HG03565 (cell line): ENCODE measurements around the gene RAB11FIP5.

ENCODE experiments used
- ATAC-seq: cut with Tn5 transposase; IDR thresholded peaks from one replicate; pipeline ENCODE4 v1.9.1; 2021; ENCODE audit warnings: mild to moderate bottlenecking, moderate library complexity; ENCODE audit not compliant: unreplicated experiment

The RAB11FIP5 gene

GRCh38 chr2:73033766-73034381, 78.9 kb downstream of the RAB11FIP5 start:
- ATAC-seq = no peak

- no peak for ATAC-seq
Observed at GRCh38 chr2:73033142-73033765, 79.5 kb downstream of the RAB11FIP5 start.

GRCh38 chr2:73032702-73033097, 80.0 kb downstream of the RAB11FIP5 start:
- ATAC-seq = no peak

- no peak for ATAC-seq
Observed at GRCh38 chr2:73031725-73032701, 80.7 kb downstream of the RAB11FIP5 start.

GRCh38 chr2:73031095-73031678, 81.6 kb downstream of the RAB11FIP5 start:
- ATAC-seq = no peak

GRCh38 chr2:73028841-73029240, 83.9 kb downstream of the RAB11FIP5 start:
- ATAC-seq = no peak

GRCh38 chr2:73027340-73027739, 85.4 kb downstream of the RAB11FIP5 start:
- ATAC-seq = no peak

- ATAC-seq = no peak
Observed at GRCh38 chr2:73023497-73023896, 89.3 kb downstream of the RAB11FIP5 start.
